SK-N-SH (cell line): ENCODE results near the gene RPP30. TPM values are rescaled to one million over a fixed set of nuclear protein-coding genes. Genes with fewer than 3 reads are reported as not detected.

Experiments used
- CTCF ChIA-PET: fragments of 300-600, 350-600 bp; formaldehyde crosslinking; extraction: SDS; loops from one replicate; lab custom pipeline; 2021; lab: Yijun Ruan, JAX
- POLR2A ChIA-PET: fragments of 350-600 bp; sonication (Branson Sonifier 250); formaldehyde crosslinking; extraction: SDS; loops from one replicate; lab custom pipeline; 2020; ENCODE audit warnings: antibody characterized with exemption, inconsistent platforms; lab: Yijun Ruan, JAX
- DNase-seq: peaks from one replicate; pipeline ENCODE4 v3.0.0; 2012
- H2AFZ ChIP-seq: fragments of 200-600 bp; sonication (generic); 2 replicates; pipeline ENCODE4 v1.8.1; 2016; ENCODE audit warnings: antibody characterized with exemption, mild to moderate bottlenecking, low read depth
- H3F3A ChIP-seq: fragments of 200-600 bp; sonication (generic); replicated peaks from 2 replicates; pipeline ENCODE3; 2016; ENCODE audit warnings: antibody characterized with exemption, mild to moderate bottlenecking; ENCODE audit not compliant: insufficient read depth
- H3K27ac ChIP-seq, 2 experiments: fragments of 200-500 bp in 1 of 2; fragments of 200-600 bp in 1 of 2; sonication (Bioruptor generic) in 1 of 2; sonication (generic), shearing (Covaris generic) in 1 of 2; 2 replicates each; pipeline versions ENCODE4 v1.5.1 to v1.6.1; 2014 to 2016; ENCODE audit warnings: low read depth in 2 of 2, inconsistent platforms in 1 of 2, low read length in 1 of 2, mild to moderate bottlenecking in 1 of 2, mixed read lengths in 1 of 2
- H3K27me3 ChIP-seq: fragments of 200-600 bp; sonication (generic), shearing (Covaris generic); 2 replicates; pipeline ENCODE4 v1.6.1; 2016; ENCODE audit warnings: mixed run types; ENCODE audit not compliant: insufficient read depth
- H3K36me3 ChIP-seq, 2 experiments: fragments of 200-500 bp in 1 of 2; fragments of 200-600 bp in 1 of 2; sonication (Bioruptor generic) in 1 of 2; sonication (generic) in 1 of 2; replicated peaks in 1 of 2; 2 replicates each; pipeline versions ENCODE3 to v1.5.1; 2014 to 2016; ENCODE audit warnings: low read length in 1 of 2, mild to moderate bottlenecking in 1 of 2; ENCODE audit not compliant: insufficient read depth in 2 of 2, control insufficient read depth in 1 of 2
- H3K4me1 ChIP-seq, 2 experiments: fragments of 200-500 bp in 1 of 2; fragments of 200-600 bp in 1 of 2; sonication (Bioruptor generic) in 1 of 2; sonication (generic), shearing (Covaris generic) in 1 of 2; 2 replicates each; pipeline versions ENCODE4 v1.5.1 to v1.6.1; 2014 to 2016; ENCODE audit warnings: low read depth in 1 of 2, low read length in 1 of 2, mixed run types in 1 of 2; ENCODE audit not compliant: insufficient read depth in 2 of 2, control insufficient read depth in 1 of 2
- H3K4me2 ChIP-seq: fragments of 200-600 bp; sonication (generic), shearing (Covaris generic); 2 replicates; pipeline ENCODE4 v1.6.1; 2017; ENCODE audit warnings: mixed run types
- H3K4me3 ChIP-seq, 2 experiments: fragments of 200-500 bp in 1 of 2; fragments of 200-600 bp in 1 of 2; sonication (Bioruptor generic) in 1 of 2; sonication (generic), shearing (Covaris generic) in 1 of 2; 2 replicates each; pipeline versions ENCODE4 v1.5.1 to v1.8.1; 2014 to 2016; ENCODE audit warnings: low read depth in 2 of 2, inconsistent platforms in 1 of 2, low read length in 1 of 2, mild to moderate bottlenecking in 1 of 2, mixed read lengths in 1 of 2, moderate library complexity in 1 of 2
- H3K79me2 ChIP-seq: fragments of 200-600 bp; sonication (generic); 2 replicates; pipeline ENCODE4 v1.8.1; 2017; ENCODE audit warnings: mild to moderate bottlenecking; ENCODE audit not compliant: insufficient read depth
- H3K9ac ChIP-seq: fragments of 200-600 bp; sonication (generic); 2 replicates; pipeline ENCODE4 v1.6.1; 2017; ENCODE audit warnings: mixed run types
- H3K9me2 ChIP-seq: fragments of 200-600 bp; sonication (generic); 2 replicates; pipeline ENCODE4 v1.6.1; 2017; ENCODE audit warnings: mixed run types
- H3K9me3 ChIP-seq: fragments of 200-600 bp; sonication (generic); 2 replicates; pipeline ENCODE4 v1.6.1; 2017; ENCODE audit warnings: mixed run types, mild to moderate bottlenecking, moderate library complexity
- H4K20me1 ChIP-seq: fragments of 200-600 bp; sonication (generic); 2 replicates; pipeline ENCODE4 v1.6.1; 2017; ENCODE audit warnings: mild to moderate bottlenecking, mixed run types; ENCODE audit not compliant: insufficient read depth
- CHD2 ChIP-seq: fragments of 150-350 bp; IDR thresholded peaks from 2 replicates; pipeline ENCODE4 v1.6.1; 2018; ENCODE audit warnings: low read length; ENCODE audit not compliant: partially characterized antibody
- CTCF ChIP-seq: fragments of 200-600 bp; sonication (generic); IDR thresholded peaks from 2 replicates; pipeline ENCODE4 v1.6.1; 2017; ENCODE audit warnings: antibody characterized with exemption, mild to moderate bottlenecking, moderate library complexity
- ELF1 ChIP-seq: IDR thresholded peaks from 2 replicates; pipeline ENCODE4 v1.4.0; 2012
- EP300 ChIP-seq, 2 experiments: IDR thresholded peaks; 2 replicates each; pipeline versions ENCODE4 v1.4.0 to v1.6.1; 2012; ENCODE audit warnings: borderline replicate concordance in 1 of 2, low read depth in 1 of 2, low read length in 1 of 2
- FOSL2 ChIP-seq: IDR thresholded peaks from 2 replicates; pipeline ENCODE4 v1.4.0; 2012; ENCODE audit warnings: low read depth, mild to moderate bottlenecking, moderate library complexity, borderline replicate concordance
- FOXJ3 ChIP-seq: sonication (generic); formaldehyde crosslinking; IDR thresholded peaks from 2 replicates; pipeline ENCODE4 v1.5.1; 2020; ENCODE audit warnings: mild to moderate bottlenecking, missing genetic modification reagents
- FOXM1 ChIP-seq: IDR thresholded peaks from 2 replicates; pipeline ENCODE4 v1.4.0; 2012; ENCODE audit warnings: low read depth, mild to moderate bottlenecking
- GABPA ChIP-seq: IDR thresholded peaks from 2 replicates; pipeline ENCODE4 v1.4.0; 2012; ENCODE audit warnings: low read depth, mild to moderate bottlenecking
- JUND ChIP-seq: IDR thresholded peaks from 2 replicates; pipeline ENCODE4 v1.4.0; 2012
- MAX ChIP-seq: IDR thresholded peaks from 2 replicates; pipeline ENCODE4 v1.4.0; 2012; ENCODE audit warnings: low read depth
- MEF2A ChIP-seq: IDR thresholded peaks from 2 replicates; pipeline ENCODE4 v1.4.0; 2012; ENCODE audit warnings: low read depth, borderline replicate concordance
- MXI1 ChIP-seq: IDR thresholded peaks from 2 replicates; pipeline ENCODE4 v1.6.1; 2012; ENCODE audit warnings: mild to moderate bottlenecking, low read depth, low read length, improper control_type of control experiment
- NFIC ChIP-seq: IDR thresholded peaks from 2 replicates; pipeline ENCODE4 v1.4.0; 2012; ENCODE audit warnings: borderline replicate concordance
- PBX3 ChIP-seq: IDR thresholded peaks from 2 replicates; pipeline ENCODE4; 2012
- POLR2AphosphoS5 ChIP-seq: IDR thresholded peaks from 2 replicates; pipeline ENCODE4 v1.6.1; 2012; ENCODE audit warnings: low read depth, low read length
- RAD21 ChIP-seq: IDR thresholded peaks from 2 replicates; pipeline ENCODE4 v1.6.1; 2012; ENCODE audit warnings: mild to moderate bottlenecking, low read length
- RCOR1 ChIP-seq: fragments of 150-350 bp; IDR thresholded peaks from 2 replicates; pipeline ENCODE4 v1.6.1; 2017; ENCODE audit warnings: antibody characterized with exemption, low read length
- REST ChIP-seq: IDR thresholded peaks from 2 replicates; pipeline ENCODE4 v1.6.1; 2012; ENCODE audit warnings: mild to moderate bottlenecking, low read depth, low read length, moderate library complexity
- RXRA ChIP-seq: IDR thresholded peaks from 2 replicates; pipeline ENCODE4 v1.4.0; 2012; ENCODE audit warnings: low read depth, mild to moderate bottlenecking, borderline replicate concordance
- SIN3A ChIP-seq: IDR thresholded peaks from 2 replicates; pipeline ENCODE4 v1.6.1; 2012; ENCODE audit warnings: low read depth, mild to moderate bottlenecking, low read length, moderate library complexity, borderline replicate concordance
- SMC3 ChIP-seq: IDR thresholded peaks from 2 replicates; pipeline ENCODE4 v1.6.1; 2012; ENCODE audit warnings: low read depth, low read length, improper control_type of control experiment
- TAF1 ChIP-seq: IDR thresholded peaks from 2 replicates; pipeline ENCODE4 v1.6.1; 2012; ENCODE audit warnings: low read depth, mild to moderate bottlenecking, low read length, moderate library complexity, borderline replicate concordance
- TCF12 ChIP-seq: IDR thresholded peaks from 2 replicates; pipeline ENCODE4 v1.4.0; 2012
- TEAD4 ChIP-seq: IDR thresholded peaks from 2 replicates; pipeline ENCODE4 v1.4.0; 2012; ENCODE audit warnings: mild to moderate bottlenecking, borderline replicate concordance; ENCODE audit not compliant: insufficient read depth
- ZBTB33 ChIP-seq: IDR thresholded peaks from 2 replicates; pipeline ENCODE4 v1.4.0; 2012; ENCODE audit warnings: low read depth, borderline replicate concordance
- WGBS: methylation state at CpG from one replicate; pipeline ENCODE4 v1.1.6; 2017; ENCODE audit warnings: low lambda C conversion rate; 5-methylcytosine and 5-hydroxymethylcytosine counted together
- polyA plus RNA-seq, 3 experiments: library from polyadenylated mRNA; depleted of rRNA; stranded (reverse); fragments of >200 nt; gene quantifications; 2 replicates each; pipeline ENCODE4 v1.2.3, GENCODE V29; 2012

The RPP30 gene
- polyA plus RNA-seq, 1 of the 3 experiments (the other 2 are of a cell fraction) = 16.7 TPM

- no peaks in the 10 kb centered on the region for H3K36me3 ChIP-seq
- peak overlapping the region; percentile 91 to 95 for H3K27ac ChIP-seq
- POLR2A ChIA-PET = no interaction called here
- H3K27me3 ChIP-seq = no peaks in the 10 kb centered on the region
- H3K4me2 ChIP-seq = peak overlapping the region; percentile 66
- H4K20me1 ChIP-seq = no peaks in the 10 kb centered on the region
- WGBS = 25% methylated on average over 6 of the region's 6 CpGs
- H3K9ac ChIP-seq = peak overlapping the region; percentile 58
- no peak overlapping the region for H2AFZ ChIP-seq
- peaks cover 0 to 42% of the 10 kb centered on the region in 2 experiments; a peak in 2 of 4 replicates for H3K4me1 ChIP-seq
- no peaks in the 10 kb centered on the region for H3K79me2 ChIP-seq
- H3F3A ChIP-seq = peaks cover 53% of the 10 kb centered on the region
- H3K4me3 ChIP-seq = peak overlapping the region in 1 of 2 experiments; percentile 22; a peak in 1 of 4 replicates
- DNase-seq = no peak
- CTCF ChIA-PET = interaction anchor here (0.9 kb wide), 1 partner anchor 35 kb away, joined by 3 read pairs; no protein-coding TSS in a partner anchor
- H3K9me2 ChIP-seq = no peaks in the 10 kb centered on the region
- no peaks in the 10 kb centered on the region for H3K9me3 ChIP-seq
- peak; percentile 94 for TF ChIP-seq NFIC
- TF ChIP-seq TAF1 = peak; percentile 56; the same call in 1 of the 2 replicates
- TF ChIP-seq RXRA = peak; percentile 93
- peak; percentile 98 for TF ChIP-seq JUND
- TF ChIP-seq FOSL2 = peak; percentile 74
- no peak for TF ChIP-seq MXI1
- TF ChIP-seq GABPA = peak; percentile 76
- TF ChIP-seq PBX3 = peak; percentile 97
- TF ChIP-seq CTCF = no peak
- TF ChIP-seq SMC3 = no peak
- TF ChIP-seq CHD2 = peak; percentile 18
- peak; percentile 91 for TF ChIP-seq ZBTB33
- no peak for TF ChIP-seq RAD21
- TF ChIP-seq REST = peak; percentile 81
- peak; percentile 94 for TF ChIP-seq POLR2AphosphoS5
- TF ChIP-seq MEF2A = peak; percentile 88
- TF ChIP-seq RCOR1 = no peak
- TF ChIP-seq FOXJ3 = no peak
- peak; percentile 73 to 100; a peak in 3 of 4 replicates for TF ChIP-seq EP300 (IDR thresholded peaks at IDR 0.05; ENCODE audit: borderline replicate concordance in 1 of 2, low read depth in 1 of 2, low read length in 1 of 2)
- TF ChIP-seq MAX = peak; percentile 65
- peak; percentile 89; the same call in 1 of the 2 replicates for TF ChIP-seq SIN3A
- TF ChIP-seq TEAD4 = peak; percentile 100
- TF ChIP-seq TCF12 = peak; percentile 99
- peak; percentile 65 for TF ChIP-seq ELF1
- peak; percentile 97 for TF ChIP-seq FOXM1
Measured at GRCh38 chr10:90930971-90931871, 59.4 kb downstream of the RPP30 start.
